A673 (cell line): ENCODE results near the gene TAF3.

Experiments
- EZH2 ChIP-seq: fragments of 200-600 bp; sonication (generic); IDR thresholded peaks from 2 replicates; pipeline ENCODE4 v1.6.1; 2017; ENCODE audit warnings: borderline replicate concordance, low read depth, mild to moderate bottlenecking, mixed read lengths, antibody characterized with exemption, low read length; ENCODE audit not compliant: poor library complexity, severe bottlenecking
- TF ChIP-seq, protein P1 (sequence below): fragments of 300-800, 200-600 bp; sonication (generic); conservative IDR thresholded peaks from 2 replicates; pipeline ENCODE4 v1.5.1; 2017; ENCODE audit warnings: low read depth, mild to moderate bottlenecking, antibody characterized with exemption, low read length, moderate library complexity, mixed read lengths

DNA sequence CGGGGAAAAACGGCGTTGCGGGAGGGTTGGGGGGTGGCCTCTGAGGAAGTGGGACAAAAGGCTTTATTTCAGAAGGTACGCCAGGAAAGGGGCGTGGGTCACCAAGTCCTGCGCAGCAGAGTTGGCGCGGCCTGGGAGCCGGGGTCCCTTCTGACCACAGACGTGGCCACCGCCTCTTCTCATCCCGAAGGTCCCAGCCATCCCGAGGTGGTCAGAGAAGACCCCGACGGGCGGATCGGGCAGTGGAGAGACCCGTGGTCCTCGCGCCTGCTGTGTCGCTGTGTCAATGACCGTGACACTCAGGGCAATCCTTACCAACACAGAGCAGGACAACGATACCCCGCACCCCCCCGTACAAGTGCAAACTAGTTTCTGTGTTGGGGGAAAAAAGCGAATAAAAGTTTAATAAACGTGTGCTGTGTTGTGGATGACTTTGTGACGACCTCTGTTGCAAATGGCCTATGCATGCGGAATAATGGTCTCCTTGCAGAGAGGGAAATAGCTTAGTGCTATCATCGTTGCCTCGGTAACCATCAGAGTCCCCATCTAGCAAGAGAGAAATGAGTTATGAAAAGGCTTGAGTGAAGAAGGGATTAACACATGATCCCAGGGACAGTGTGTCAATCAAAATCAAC lies 216.8 kb downstream of the TAF3 start:
- TF ChIP-seq, protein P1, sequence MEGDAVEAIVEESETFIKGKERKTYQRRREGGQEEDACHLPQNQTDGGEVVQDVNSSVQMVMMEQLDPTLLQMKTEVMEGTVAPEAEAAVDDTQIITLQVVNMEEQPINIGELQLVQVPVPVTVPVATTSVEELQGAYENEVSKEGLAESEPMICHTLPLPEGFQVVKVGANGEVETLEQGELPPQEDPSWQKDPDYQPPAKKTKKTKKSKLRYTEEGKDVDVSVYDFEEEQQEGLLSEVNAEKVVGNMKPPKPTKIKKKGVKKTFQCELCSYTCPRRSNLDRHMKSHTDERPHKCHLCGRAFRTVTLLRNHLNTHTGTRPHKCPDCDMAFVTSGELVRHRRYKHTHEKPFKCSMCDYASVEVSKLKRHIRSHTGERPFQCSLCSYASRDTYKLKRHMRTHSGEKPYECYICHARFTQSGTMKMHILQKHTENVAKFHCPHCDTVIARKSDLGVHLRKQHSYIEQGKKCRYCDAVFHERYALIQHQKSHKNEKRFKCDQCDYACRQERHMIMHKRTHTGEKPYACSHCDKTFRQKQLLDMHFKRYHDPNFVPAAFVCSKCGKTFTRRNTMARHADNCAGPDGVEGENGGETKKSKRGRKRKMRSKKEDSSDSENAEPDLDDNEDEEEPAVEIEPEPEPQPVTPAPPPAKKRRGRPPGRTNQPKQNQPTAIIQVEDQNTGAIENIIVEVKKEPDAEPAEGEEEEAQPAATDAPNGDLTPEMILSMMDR: no peak
- no peak for TF ChIP-seq EZH2
